K562 (cell line): Measurements from ENCODE around the gene OPRL1. TPM values are rescaled to one million over a fixed set of nuclear protein-coding genes. Genes with fewer than 3 reads are reported as not detected.

ENCODE experiments used
- ATAC-seq: fragments of 200-7000 bp; cut with Tn5 transposase; 3 replicates; pipeline ENCODE4 v1.9.1; 2020; ENCODE audit warnings: moderate library complexity
- BruUV-seq: library from RNA; stranded (reverse); fragments of 400-500 nt; replicated peaks from 2 replicates; lab custom pipeline; 2021; lab: Mats Ljungman, UMichigan
- CTCF ChIA-PET: fragments of 300-600 bp; formaldehyde crosslinking; extraction: SDS; loops from one replicate; lab custom pipeline; 2021; ENCODE audit warnings: low intra/inter-chr PET ratio; lab: Yijun Ruan, JAX
- POLR2A ChIA-PET: fragments of 300-600, 350-650 bp; sonication (Branson Sonifier 250); formaldehyde crosslinking; extraction: SDS; loops from one replicate; lab custom pipeline; 2021; ENCODE audit warnings: antibody characterized with exemption, inconsistent platforms; lab: Yijun Ruan, JAX
- DNase-seq, 4 experiments: peaks; one replicate each; pipeline versions ENCODE4 v3.0.0 to v3.0.0-alpha.2; 2011 to 2018; ENCODE audit warnings: low spot score in 3 of 4, mixed read lengths in 3 of 4; ENCODE audit errors: extremely low read depth in 1 of 4
- FAIRE-seq: peaks from 2 replicates; lab custom pipeline; 2011; peaks lifted over from hg19 to GRCh38; lab: Jason Lieb, UNC
- H2AFZ ChIP-seq: 2 replicates; pipeline ENCODE4 v1.6.0; 2011; ENCODE audit warnings: low read depth, low read length, control low read depth, inconsistent platforms
- H3K27ac ChIP-seq: fragments of 200-600 bp; 3 replicates; pipeline ENCODE4 v1.8.0; 2011; ENCODE audit warnings: low read depth, mild to moderate bottlenecking, control low read depth, inconsistent platforms, low read length, moderate library complexity, mixed read lengths; ENCODE audit errors: extremely low read depth
- H3K27me3 ChIP-seq, 2 experiments: fragments of 300-600 bp in 1 of 2; 2 replicates in 1 of 2; 3 replicates in 1 of 2; pipeline versions ENCODE4 v1.6.0 to v1.8.0; 2011; ENCODE audit warnings: inconsistent platforms in 2 of 2, low read length in 2 of 2, mild to moderate bottlenecking in 1 of 2, mixed read lengths in 1 of 2, moderate library complexity in 1 of 2; ENCODE audit not compliant: control insufficient read depth in 2 of 2, insufficient read depth in 2 of 2
- H3K36me3 ChIP-seq: fragments of 300-600 bp; 3 replicates; pipeline ENCODE4 v1.8.0; 2011; ENCODE audit warnings: mild to moderate bottlenecking, low read length, inconsistent platforms; ENCODE audit not compliant: control insufficient read depth, insufficient read depth
- H3K4me1 ChIP-seq, 2 experiments: fragments of 200-600 bp in 1 of 2; replicated peaks in 1 of 2; 2 replicates in 1 of 2; 3 replicates in 1 of 2; pipeline versions ENCODE4 v1.5.1 to v1.8.0; 2011; ENCODE audit warnings: inconsistent platforms in 2 of 2, low read length in 2 of 2, mild to moderate bottlenecking in 1 of 2, mixed read lengths in 1 of 2, moderate library complexity in 1 of 2; ENCODE audit not compliant: control insufficient read depth in 2 of 2, insufficient read depth in 2 of 2
- H3K4me2 ChIP-seq: 2 replicates; pipeline ENCODE4 v1.6.1; 2011; ENCODE audit warnings: low read length, control low read depth, inconsistent platforms, mixed read lengths; ENCODE audit not compliant: insufficient read depth
- H3K4me3 ChIP-seq: fragments of 200-600 bp; sonication (generic), shearing (Covaris generic); 2 replicates; pipeline ENCODE4 v1.5.1; 2016; ENCODE audit warnings: control low read depth, inconsistent platforms
- H3K79me2 ChIP-seq: fragments of 200-600 bp; 3 replicates; pipeline ENCODE4 v1.8.0; 2011; ENCODE audit warnings: low read length, inconsistent platforms; ENCODE audit not compliant: control insufficient read depth, insufficient read depth
- H3K9ac ChIP-seq, 2 experiments: 2 replicates each; pipeline versions ENCODE4 v1.6.0 to v1.6.1; 2011; ENCODE audit warnings: low read depth in 2 of 2, low read length in 2 of 2, control low read depth in 1 of 2, inconsistent platforms in 1 of 2, mild to moderate bottlenecking in 1 of 2, mixed read lengths in 1 of 2; ENCODE audit not compliant: insufficient read depth in 1 of 2
- H3K9me1 ChIP-seq: one replicate; pipeline ENCODE4 v1.6.0; 2011; ENCODE audit warnings: inconsistent platforms, mild to moderate bottlenecking, low read length, moderate library complexity; ENCODE audit not compliant: control insufficient read depth, insufficient read depth
- H3K9me3 ChIP-seq: replicated peaks from 2 replicates; pipeline ENCODE4 v1.5.1; 2011; ENCODE audit warnings: low read depth, low read length, inconsistent platforms; ENCODE audit not compliant: control insufficient read depth, insufficient read depth
- H4K20me1 ChIP-seq: replicated peaks from 2 replicates; pipeline ENCODE4 v1.6.1; 2011; ENCODE audit warnings: low read length, inconsistent platforms, mixed read lengths; ENCODE audit not compliant: control insufficient read depth, insufficient read depth
- COPS2 ChIP-seq: fragments of 450-650 bp; conservative IDR thresholded peaks from 2 replicates; pipeline ENCODE4 v1.6.1; 2016; ENCODE audit warnings: mild to moderate bottlenecking, moderate library complexity
- CTBP1 ChIP-seq: fragments of 450-650 bp; IDR thresholded peaks from 2 replicates; pipeline ENCODE4 v1.6.1; 2016; ENCODE audit warnings: borderline replicate concordance
- ETV5 ChIP-seq: sonication (generic); formaldehyde crosslinking; IDR thresholded peaks from 2 replicates; pipeline ENCODE4 v1.4.0; 2020; ENCODE audit warnings: low read depth, mild to moderate bottlenecking, missing genetic modification reagents
- GTF2E2 ChIP-seq: fragments of 200-800 bp; sonication (Bioruptor generic); IDR thresholded peaks from 2 replicates; pipeline ENCODE4 v1.6.1; 2016; ENCODE audit warnings: missing genetic modification characterization, missing compliant biosample characterization
- HDAC1 ChIP-seq, 2 experiments: fragments of 450-650 bp; IDR thresholded peaks; 2 replicates each; pipeline ENCODE4 v1.6.1; 2016 to 2017; ENCODE audit warnings: inconsistent platforms in 1 of 2, mild to moderate bottlenecking in 1 of 2, moderate library complexity in 1 of 2
- HNRNPK ChIP-seq: fragments of 200-400 bp; formaldehyde crosslinking; IDR thresholded peaks from one replicate; pipeline ENCODE4 v1.6.1; 2018; ENCODE audit warnings: mild to moderate bottlenecking, low read depth, low read length; ENCODE audit not compliant: poor library complexity, severe bottlenecking
- KDM1A ChIP-seq, 2 experiments: fragments of 450-650 bp; IDR thresholded peaks; 2 replicates each; pipeline ENCODE4 v1.6.1; 2016; ENCODE audit warnings: mild to moderate bottlenecking in 2 of 2
- MCM2 ChIP-seq: fragments of 450-650 bp; IDR thresholded peaks from 2 replicates; pipeline ENCODE4 v1.6.1; 2017; ENCODE audit warnings: low read depth, mild to moderate bottlenecking
- PRMT5 ChIP-seq: sonication (generic); formaldehyde crosslinking; IDR thresholded peaks from 2 replicates; pipeline ENCODE4 v1.5.0; 2020; ENCODE audit warnings: missing genetic modification reagents
- RFX1 ChIP-seq: fragments of 450-650 bp; IDR thresholded peaks from 2 replicates; pipeline ENCODE4 v1.6.1; 2016; ENCODE audit warnings: mild to moderate bottlenecking, moderate library complexity
- TRIM28 ChIP-seq: fragments of 450-650 bp; IDR thresholded peaks from 2 replicates; pipeline ENCODE4 v1.6.1; 2017
- U2AF2 ChIP-seq: fragments of 200-400 bp; formaldehyde crosslinking; optimal IDR thresholded peaks from 2 replicates; pipeline ENCODE3; 2017; ENCODE audit warnings: low read depth, mild to moderate bottlenecking, low read length
- ZNF184 ChIP-seq: sonication (generic); formaldehyde crosslinking; IDR thresholded peaks from 2 replicates; pipeline ENCODE4 v1.5.0; 2020; ENCODE audit warnings: missing genetic modification reagents
- ZNF347 ChIP-seq: fragments of 450-650 bp; formaldehyde crosslinking; IDR thresholded peaks from 2 replicates; pipeline ENCODE4 v1.4.0; 2020; ENCODE audit warnings: low read depth, mild to moderate bottlenecking, moderate library complexity
- ZNF780A ChIP-seq: fragments of 250-450 bp; sonication (Bioruptor Pico); IDR thresholded peaks from 2 replicates; pipeline ENCODE4 v1.5.0; 2021; ENCODE audit warnings: mild to moderate bottlenecking
- ZSCAN32 ChIP-seq: fragments of 450-650 bp; formaldehyde crosslinking; IDR thresholded peaks from 2 replicates; pipeline ENCODE4 v1.4.0; 2020; ENCODE audit warnings: mild to moderate bottlenecking, moderate library complexity
- WGBS: fragments of 100-300 bp; shearing (Covaris generic); methylation state at CpG from one replicate; pipeline ENCODE4 v1.1.6; 2016; ENCODE audit warnings: low coverage, mixed read lengths; ENCODE audit not compliant: insufficient coverage; ENCODE audit errors: missing lambda C conversion rate; 5-methylcytosine and 5-hydroxymethylcytosine counted together
- in situ Hi-C: fragments of 300-500 bp; cut with MboI; formaldehyde crosslinking; loops from 4 replicates; pipeline ENCODE4 v1.15.0; 2018; ENCODE audit warnings: inconsistent platforms, mixed read lengths
- intact Hi-C: fragments of 100-400 bp; cut with micrococcal nuclease; formaldehyde crosslinking; loops from 2 replicates; pipeline ENCODE4 v1.14.2; 2022
- polyA plus RNA-seq, 8 experiments: library from polyadenylated mRNA; depleted of rRNA in 4 of 8; stranded (reverse) in 5 of 8; unstranded in 3 of 8; fragments of >200 nt; fragmentation: Nextera tagmentation in 2 of 8; fragmentation: Illumina TruSeq in 1 of 8; extraction: Ambion mirVana in 2 of 8; extraction: Trizol in 1 of 8; gene quantifications; 2 replicates each; pipeline versions ENCODE4 v1.2.1 to v1.2.3, GENCODE V29; 2011 to 2014; ENCODE audit warnings: inconsistent platforms in 1 of 8, missing spikeins in 1 of 8
- total RNA-seq, 7 experiments: library from RNA; depleted of rRNA in 6 of 7; stranded (reverse); fragments of >200 nt in 6 of 7; fragmentation: Illumina TruSeq in 2 of 7; extraction: Trizol in 2 of 7; gene quantifications; 2 replicates each; pipeline versions ENCODE4 v1.2.1 to v1.2.3, GENCODE V29; 2011 to 2021; ENCODE audit warnings: low replicate concordance in 1 of 7
- TF ChIP-seq, protein P1 (sequence below): fragments of 150-350 bp; conservative IDR thresholded peaks from 2 replicates; pipeline ENCODE4 v1.6.1; 2014; ENCODE audit warnings: low read length
- TF ChIP-seq, protein P2 (sequence below): sonication (generic); formaldehyde crosslinking; IDR thresholded peaks from 2 replicates; pipeline ENCODE4 v1.9.0; 2022; ENCODE audit warnings: mild to moderate bottlenecking, missing genetic modification reagents
- TF ChIP-seq, protein P3 (sequence below): sonication (generic); formaldehyde crosslinking; IDR thresholded peaks from 2 replicates; pipeline ENCODE4 v1.8.0; 2023; ENCODE audit warnings: mild to moderate bottlenecking, missing genetic modification reagents

The OPRL1 gene
- total and polyA plus RNA-seq, 9 of the 15 experiments (the other 6 are each of a cell fraction or from before 2014, with no cell fraction given), result 0.06 to 0.33 (median 0.11) TPM; not detected in 2

DNA sequence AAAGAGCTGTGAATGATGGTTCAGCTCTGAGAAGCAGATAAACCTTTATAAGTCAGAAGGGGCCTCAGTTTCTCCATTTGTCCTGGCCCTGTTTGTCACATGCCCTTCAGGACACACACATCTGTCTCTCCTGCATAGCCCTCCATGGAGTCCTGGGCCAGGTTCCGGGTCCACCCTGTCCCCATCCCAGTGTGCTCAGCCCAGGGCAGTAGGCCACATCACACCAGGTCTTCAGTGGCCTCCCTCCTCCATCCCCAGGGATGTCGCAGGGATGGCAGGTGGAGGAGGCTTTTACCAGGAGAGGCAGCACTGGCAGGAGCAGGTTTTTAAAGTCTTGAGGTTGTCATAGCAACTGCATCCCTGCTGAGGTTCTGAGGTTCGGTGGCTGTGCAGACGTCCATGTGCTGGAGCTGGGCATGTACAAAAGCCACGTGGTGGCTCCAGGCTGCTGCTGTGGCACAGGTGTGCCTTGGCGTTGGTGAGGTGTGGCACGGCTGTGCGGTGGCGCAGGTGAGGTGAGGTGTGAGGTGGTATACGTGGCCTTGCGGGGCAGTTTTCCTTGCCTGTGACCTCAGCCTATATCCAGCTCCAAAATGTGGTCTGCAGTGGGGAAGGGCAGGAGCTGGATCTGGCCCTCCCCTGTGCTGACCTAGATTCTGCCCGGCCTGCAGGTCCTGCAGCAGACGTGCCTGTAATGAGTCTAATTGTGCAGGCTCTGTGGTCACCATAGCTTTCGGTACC is 35.5 kb downstream of the OPRL1 start:
- FAIRE-seq, result no peak
- Histone ChIP-seq H4K20me1 (peaks cover 16% of the 10 kb centered on the region), H3K9me3 (no peaks in the 10 kb centered on the region), H3K4me2 (no peak overlapping the region), H2AFZ (no peak overlapping the region), H3K36me3 (no peaks in the 10 kb centered on the region), H3K27me3 (peaks cover 18 to 49% of the 10 kb centered on the region in 2 experiments; a peak in 4 of 5 replicates), H3K27ac (no peak overlapping the region), H3K4me1 (peaks cover 3 to 25% of the 10 kb centered on the region in 2 experiments; a peak in 2 of 5 replicates), H3K79me2 (no peaks in the 10 kb centered on the region), H3K9me1 (no peaks in the 10 kb centered on the region), H3K9ac (no peak overlapping the region), H3K4me3 (no peak overlapping the region)
- ChIA-PET POLR2A (interaction anchor here (0.7 to 1.4 kb wide), 2 partner anchors 15 to 905 kb away, joined by 4 to 5 read pairs; no protein-coding TSS in a partner anchor), CTCF (no interaction called here)
- in situ Hi-C loops, result no loop called here
- WGBS, result 2% methylated on average over 14 of the region's 14 CpGs
- ATAC-seq, result no peak
- DNase-seq, result no peak
- no TSS peak for BruUV-seq
- intact Hi-C loops, result no loop called here
- TF ChIP-seq, protein P1, sequence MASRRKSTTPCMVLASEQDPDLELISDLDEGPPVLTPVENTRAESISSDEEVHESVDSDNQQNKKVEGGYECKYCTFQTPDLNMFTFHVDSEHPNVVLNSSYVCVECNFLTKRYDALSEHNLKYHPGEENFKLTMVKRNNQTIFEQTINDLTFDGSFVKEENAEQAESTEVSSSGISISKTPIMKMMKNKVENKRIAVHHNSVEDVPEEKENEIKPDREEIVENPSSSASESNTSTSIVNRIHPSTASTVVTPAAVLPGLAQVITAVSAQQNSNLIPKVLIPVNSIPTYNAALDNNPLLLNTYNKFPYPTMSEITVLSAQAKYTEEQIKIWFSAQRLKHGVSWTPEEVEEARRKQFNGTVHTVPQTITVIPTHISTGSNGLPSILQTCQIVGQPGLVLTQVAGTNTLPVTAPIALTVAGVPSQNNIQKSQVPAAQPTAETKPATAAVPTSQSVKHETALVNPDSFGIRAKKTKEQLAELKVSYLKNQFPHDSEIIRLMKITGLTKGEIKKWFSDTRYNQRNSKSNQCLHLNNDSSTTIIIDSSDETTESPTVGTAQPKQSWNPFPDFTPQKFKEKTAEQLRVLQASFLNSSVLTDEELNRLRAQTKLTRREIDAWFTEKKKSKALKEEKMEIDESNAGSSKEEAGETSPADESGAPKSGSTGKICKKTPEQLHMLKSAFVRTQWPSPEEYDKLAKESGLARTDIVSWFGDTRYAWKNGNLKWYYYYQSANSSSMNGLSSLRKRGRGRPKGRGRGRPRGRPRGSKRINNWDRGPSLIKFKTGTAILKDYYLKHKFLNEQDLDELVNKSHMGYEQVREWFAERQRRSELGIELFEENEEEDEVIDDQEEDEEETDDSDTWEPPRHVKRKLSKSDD, result no peak
- TF ChIP-seq KDM1A (IDR thresholded peaks at IDR 0.05), result 0 out of 4 replicates have a peak, but pooled peaks of 1 of the 2 experiments have one; percentile 6
- TF ChIP-seq TRIM28, result no peak
- no peak for TF ChIP-seq ZSCAN32 (CRISPR knock-in tag)
- no peak for TF ChIP-seq ETV5 (CRISPR knock-in tag)
- TF ChIP-seq ZNF184 (CRISPR knock-in tag), result no peak
- TF ChIP-seq, protein P2, sequence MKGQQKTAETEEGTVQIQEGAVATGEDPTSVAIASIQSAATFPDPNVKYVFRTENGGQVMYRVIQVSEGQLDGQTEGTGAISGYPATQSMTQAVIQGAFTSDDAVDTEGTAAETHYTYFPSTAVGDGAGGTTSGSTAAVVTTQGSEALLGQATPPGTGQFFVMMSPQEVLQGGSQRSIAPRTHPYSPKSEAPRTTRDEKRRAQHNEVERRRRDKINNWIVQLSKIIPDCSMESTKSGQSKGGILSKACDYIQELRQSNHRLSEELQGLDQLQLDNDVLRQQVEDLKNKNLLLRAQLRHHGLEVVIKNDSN, result peak; percentile 15; the same call in 1 of the 2 replicates
- no peak for TF ChIP-seq U2AF2
- TF ChIP-seq CTBP1, result peak; percentile 51; the same call in 1 of the 2 replicates
- TF ChIP-seq PRMT5 (CRISPR knock-in tag), result no peak
- no peak for TF ChIP-seq GTF2E2 (tag)
- no peak for TF ChIP-seq MCM2
- TF ChIP-seq ZNF780A (CRISPR knock-in tag), result no peak
- peak; percentile 87 for TF ChIP-seq RFX1
- no peak for TF ChIP-seq ZNF347
- TF ChIP-seq COPS2, result no peak
- no peak for TF ChIP-seq HNRNPK
- TF ChIP-seq HDAC1 (IDR thresholded peaks at IDR 0.05), result no peak
- TF ChIP-seq, protein P3, sequence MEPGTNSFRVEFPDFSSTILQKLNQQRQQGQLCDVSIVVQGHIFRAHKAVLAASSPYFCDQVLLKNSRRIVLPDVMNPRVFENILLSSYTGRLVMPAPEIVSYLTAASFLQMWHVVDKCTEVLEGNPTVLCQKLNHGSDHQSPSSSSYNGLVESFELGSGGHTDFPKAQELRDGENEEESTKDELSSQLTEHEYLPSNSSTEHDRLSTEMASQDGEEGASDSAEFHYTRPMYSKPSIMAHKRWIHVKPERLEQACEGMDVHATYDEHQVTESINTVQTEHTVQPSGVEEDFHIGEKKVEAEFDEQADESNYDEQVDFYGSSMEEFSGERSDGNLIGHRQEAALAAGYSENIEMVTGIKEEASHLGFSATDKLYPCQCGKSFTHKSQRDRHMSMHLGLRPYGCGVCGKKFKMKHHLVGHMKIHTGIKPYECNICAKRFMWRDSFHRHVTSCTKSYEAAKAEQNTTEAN, result no peak
